Tibial nerve (tissue), 4 donors: ENCODE results near the gene ASS1. TPM values are rescaled to one million over a fixed set of nuclear protein-coding genes. Genes with fewer than 3 reads are reported as not detected.

Experiments used
- DNase-seq, 2 donors: peaks; one replicate each; pipeline ENCODE4 v3.0.0-alpha.2; 2019; ENCODE audit warnings: low spot score in 2 of 2
- H3K27ac ChIP-seq, 4 donors: fragments of 200-600 bp; sonication (generic) in 3 of 4; one replicate each; pipeline ENCODE4 v1.5.1; 2017 to 2019; ENCODE audit warnings: mild to moderate bottlenecking in 1 of 4
- H3K27me3 ChIP-seq, 2 donors: fragments of 200-600 bp; sonication (generic) in 1 of 2; one replicate each; pipeline versions ENCODE4 v1.5.1 to v1.6.0; 2017 to 2019
- H3K36me3 ChIP-seq, 3 donors: fragments of 200-600 bp; sonication (generic); one replicate each; pipeline ENCODE4 v1.5.1; 2018 to 2019
- H3K4me1 ChIP-seq, 4 donors: fragments of 200-600 bp; sonication (generic) in 3 of 4; one replicate each; pipeline ENCODE4 v1.5.1; 2017 to 2019
- H3K4me3 ChIP-seq, 4 donors: fragments of 200-600 bp; sonication (generic) in 3 of 4; one replicate each; pipeline ENCODE4 v1.5.1; 2017 to 2019; ENCODE audit warnings: mild to moderate bottlenecking in 1 of 4, moderate library complexity in 1 of 4
- H3K9me3 ChIP-seq, 4 donors: fragments of 200-600 bp; sonication (generic) in 3 of 4; one replicate each; pipeline ENCODE4 v1.5.1; 2017 to 2019
- EP300 ChIP-seq, 2 donors: sonication (generic); formaldehyde crosslinking; IDR thresholded peaks; one replicate each; pipeline ENCODE4 v1.6.1; 2017; ENCODE audit warnings: antibody characterized with exemption in 2 of 2, mild to moderate bottlenecking in 1 of 2
- POLR2A ChIP-seq, 2 donors: fragments of 450-650 bp; IDR thresholded peaks; one replicate each; pipeline ENCODE4 v1.6.1; 2017; ENCODE audit warnings: antibody characterized with exemption in 2 of 2, mild to moderate bottlenecking in 2 of 2, moderate library complexity in 2 of 2
- WGBS, 2 donors: methylation state at CpG; one replicate each; pipeline ENCODE4 v1.1.5; 2018; 5-methylcytosine and 5-hydroxymethylcytosine counted together
- total RNA-seq, 4 donors: library from RNA; depleted of rRNA; stranded (reverse); fragments of >200 nt; gene quantifications; one replicate each; pipeline ENCODE4 v1.1.0, GENCODE V29; 2016
- TF ChIP-seq, protein P1 (sequence below), 5 experiments: fragments of 200-600 bp in 3 of 5; fragments of 450-650 bp in 2 of 5; sonication (generic) in 3 of 5; IDR thresholded peaks; one replicate each; pipeline ENCODE4 v1.5.1; 2016 to 2019; ENCODE audit warnings: antibody characterized with exemption in 5 of 5, mild to moderate bottlenecking in 3 of 5, moderate library complexity in 2 of 5

The ASS1 gene
- total RNA-seq, 4 donors from 2014 or later = 170 to 375 (median 297) TPM

- H3K36me3 ChIP-seq = no peaks in the 10 kb centered on the region
- DNase-seq = peak; percentile 60 to 75
- 24 to 59% methylated on average over 9 to 13 of the region's 16 CpGs for WGBS, 2 donors
- H3K4me3 ChIP-seq = peak overlapping the region in 3 of 4 donors; percentile 18 to 56 (median 56)
- peaks cover 0 to 16% (median 0%) of the 10 kb centered on the region in 4 donors for H3K9me3 ChIP-seq
- peak overlapping the region in 3 of 4 donors; percentile 67 to 82 (median 72) for H3K27ac ChIP-seq
- H3K27me3 ChIP-seq = peaks cover 0 to 10% of the 10 kb centered on the region in 2 donors
- H3K4me1 ChIP-seq = peaks cover 0 to 59% (median 31%) of the 10 kb centered on the region in 4 donors
- TF ChIP-seq, protein P1, sequence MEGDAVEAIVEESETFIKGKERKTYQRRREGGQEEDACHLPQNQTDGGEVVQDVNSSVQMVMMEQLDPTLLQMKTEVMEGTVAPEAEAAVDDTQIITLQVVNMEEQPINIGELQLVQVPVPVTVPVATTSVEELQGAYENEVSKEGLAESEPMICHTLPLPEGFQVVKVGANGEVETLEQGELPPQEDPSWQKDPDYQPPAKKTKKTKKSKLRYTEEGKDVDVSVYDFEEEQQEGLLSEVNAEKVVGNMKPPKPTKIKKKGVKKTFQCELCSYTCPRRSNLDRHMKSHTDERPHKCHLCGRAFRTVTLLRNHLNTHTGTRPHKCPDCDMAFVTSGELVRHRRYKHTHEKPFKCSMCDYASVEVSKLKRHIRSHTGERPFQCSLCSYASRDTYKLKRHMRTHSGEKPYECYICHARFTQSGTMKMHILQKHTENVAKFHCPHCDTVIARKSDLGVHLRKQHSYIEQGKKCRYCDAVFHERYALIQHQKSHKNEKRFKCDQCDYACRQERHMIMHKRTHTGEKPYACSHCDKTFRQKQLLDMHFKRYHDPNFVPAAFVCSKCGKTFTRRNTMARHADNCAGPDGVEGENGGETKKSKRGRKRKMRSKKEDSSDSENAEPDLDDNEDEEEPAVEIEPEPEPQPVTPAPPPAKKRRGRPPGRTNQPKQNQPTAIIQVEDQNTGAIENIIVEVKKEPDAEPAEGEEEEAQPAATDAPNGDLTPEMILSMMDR (IDR thresholded peaks at IDR 0.05) = no peak
- TF ChIP-seq EP300 (IDR thresholded peaks at IDR 0.05) = peak in 1 of 2 donors; percentile 20
These were observed 1.5 kb downstream of the ASS1 start for GRCh38 chr9:130446101-130446861.

GRCh38 chr9:130447193-130447816 lies 2.5 kb downstream of the ASS1 start:
- Histone ChIP-seq H3K9me3 (peaks cover 0 to 6% (median 0%) of the 10 kb centered on the region in 4 donors), H3K36me3 (no peaks in the 10 kb centered on the region), H3K27me3 (peaks cover 0 to 10% of the 10 kb centered on the region in 2 donors), H3K4me3 (no peak overlapping the region), H3K27ac (peak overlapping the region in 2 of 4 donors; percentile 67 to 82), H3K4me1 (peaks cover 0 to 69% (median 40%) of the 10 kb centered on the region in 4 donors)
- no peak for TF ChIP-seq POLR2A (IDR thresholded peaks at IDR 0.05)
- DNase-seq = no peak
- WGBS, 2 donors = 81 to 83% methylated on average over 11 to 12 of the region's 12 CpGs

DNA sequence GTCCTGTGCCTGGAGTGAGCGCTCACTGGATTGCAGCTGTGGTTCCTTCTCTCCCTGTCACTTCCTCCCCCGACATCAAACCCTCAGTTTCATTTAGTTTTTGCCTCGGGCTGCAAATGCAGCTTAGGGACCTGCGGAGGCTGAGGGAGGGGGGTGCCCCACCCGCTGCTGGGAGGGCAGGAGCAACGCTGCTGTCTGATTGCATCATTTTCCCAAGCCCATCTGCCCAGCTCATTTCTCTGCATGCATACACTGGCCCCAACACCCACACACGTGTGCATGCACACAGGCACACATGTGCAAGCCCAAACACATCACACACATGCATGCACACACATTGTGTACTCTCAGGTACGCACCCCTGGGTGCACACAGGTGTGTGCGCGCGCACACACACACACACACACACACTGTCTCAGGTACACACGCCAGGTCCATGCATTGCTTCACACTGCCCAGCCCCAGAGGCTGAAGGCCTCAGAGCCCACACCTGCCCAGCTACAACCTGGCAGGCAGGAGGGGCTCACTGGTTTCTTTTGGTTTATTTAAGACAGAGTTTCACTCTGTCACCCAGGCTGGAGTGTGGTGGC lies 3.4 kb downstream of the ASS1 start:
- H3K4me3 ChIP-seq = no peak overlapping the region
- H3K9me3 ChIP-seq = peaks cover 0 to under 1% (median 0%) of the 10 kb centered on the region in 4 donors
- TF ChIP-seq, protein P1 (IDR thresholded peaks at IDR 0.05) = no peak
- TF ChIP-seq POLR2A (IDR thresholded peaks at IDR 0.05) (no peak), EP300 (IDR thresholded peaks at IDR 0.05) (no peak)
- no peaks in the 10 kb centered on the region for H3K36me3 ChIP-seq
- H3K4me1 ChIP-seq = peaks cover 0 to 71% (median 41%) of the 10 kb centered on the region in 4 donors
- no peak overlapping the region for H3K27ac ChIP-seq
- WGBS, 2 donors = 53 to 63% methylated on average over 11 to 12 of the region's 12 CpGs
- no peak for DNase-seq
- peaks cover 0 to 10% of the 10 kb centered on the region in 2 donors for H3K27me3 ChIP-seq

DNA sequence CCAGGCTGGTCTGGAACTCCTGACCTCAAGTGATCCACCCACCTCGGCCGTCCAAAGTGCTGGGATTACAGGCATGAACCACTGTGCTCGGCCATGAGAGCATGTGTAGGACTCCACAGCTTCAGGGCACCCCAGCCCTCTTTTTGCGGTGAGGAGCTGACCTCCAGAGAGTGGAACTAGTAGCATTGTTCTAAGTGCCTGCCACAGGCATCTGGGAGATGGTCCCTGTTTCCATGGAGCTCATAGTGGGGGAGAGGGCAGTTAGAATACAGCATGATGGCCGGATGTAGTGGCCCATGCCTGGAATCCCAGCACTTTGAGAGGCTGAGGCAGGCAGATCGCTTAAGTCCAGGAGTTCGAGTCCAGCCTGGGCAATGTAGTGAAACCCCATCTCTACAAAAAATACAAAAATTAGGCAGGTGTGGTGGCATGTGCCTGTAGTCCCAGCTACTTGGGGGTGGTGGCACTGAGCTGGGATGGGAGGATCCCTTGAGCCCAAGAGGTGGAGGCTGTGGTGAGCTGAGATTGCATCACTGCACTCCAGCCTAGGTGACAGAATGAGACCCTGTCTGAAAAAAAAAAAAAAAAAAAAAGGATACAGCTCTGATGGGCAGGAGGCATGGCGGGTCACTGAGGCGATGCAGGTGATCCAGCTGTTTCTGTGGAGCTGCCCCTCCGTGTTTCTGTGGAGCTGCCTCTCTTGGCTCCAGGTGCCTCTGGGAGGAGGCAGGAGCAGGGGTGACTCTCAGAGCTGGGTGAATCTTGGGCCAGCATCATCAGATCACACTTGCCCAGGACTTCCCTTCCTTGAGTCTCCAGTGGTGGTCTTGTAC lies 4.2 kb downstream of the ASS1 start:
- 89 to 91% methylated on average over 6 to 10 of the region's 10 CpGs for WGBS, 2 donors
- no peak for DNase-seq
- no peaks in the 10 kb centered on the region for H3K9me3 ChIP-seq
- H3K36me3 ChIP-seq = no peaks in the 10 kb centered on the region
- peaks cover 0 to 8% of the 10 kb centered on the region in 2 donors for H3K27me3 ChIP-seq
- TF ChIP-seq, protein P1 (IDR thresholded peaks at IDR 0.05) = no peak
- TF ChIP-seq POLR2A (IDR thresholded peaks at IDR 0.05) (no peak), EP300 (IDR thresholded peaks at IDR 0.05) (no peak)
- no peak overlapping the region for H3K4me3 ChIP-seq
- H3K4me1 ChIP-seq = peaks cover 0 to 80% (median 41%) of the 10 kb centered on the region in 4 donors
- no peak overlapping the region for H3K27ac ChIP-seq
